Esophagus squamous epithelium (tissue), 5 donors: ENCODE measurements around the gene PHTF2. TPM values are rescaled to one million over a fixed set of nuclear protein-coding genes. Genes with fewer than 3 reads are reported as not detected.

ENCODE experiments used
- DNase-seq: peaks from one replicate; lab custom pipeline; 2025; lab: John Stamatoyannopoulos, UW
- H3K27ac ChIP-seq, 4 donors: fragments of 200-600 bp; sonication (generic); one replicate each; pipeline ENCODE4 v1.5.1; 2016 to 2019; ENCODE audit warnings: mild to moderate bottlenecking in 1 of 4
- H3K27me3 ChIP-seq, 4 donors: fragments of 200-600 bp; sonication (generic); 1 replicate in 3 of 4; 2 replicates in 1 of 4; pipeline versions ENCODE4 v1.5.1 to v1.6.0; 2017 to 2021; ENCODE audit warnings: antibody characterized with exemption in 1 of 4
- H3K36me3 ChIP-seq, 3 donors: fragments of 200-600 bp; sonication (generic); one replicate each; pipeline ENCODE4 v1.5.1; 2016 to 2019
- H3K4me1 ChIP-seq, 3 donors: fragments of 200-600 bp; sonication (generic); one replicate each; pipeline ENCODE4 v1.5.1; 2017 to 2019
- H3K4me3 ChIP-seq, 4 donors: fragments of 200-600 bp; sonication (generic); 1 replicate in 3 of 4; 2 replicates in 1 of 4; pipeline ENCODE4 v1.5.1; 2016 to 2019; ENCODE audit warnings: mild to moderate bottlenecking in 2 of 4, moderate library complexity in 1 of 4
- H3K9me3 ChIP-seq, 3 donors: fragments of 200-600 bp; sonication (generic); one replicate each; pipeline ENCODE4 v1.5.1; 2016 to 2019
- POLR2A ChIP-seq, 4 donors: fragments of 450-650 bp; IDR thresholded peaks; one replicate each; pipeline ENCODE4 v1.6.1; 2017; ENCODE audit warnings: antibody characterized with exemption in 4 of 4, mild to moderate bottlenecking in 4 of 4, moderate library complexity in 3 of 4
- WGBS, 2 donors: methylation state at CpG; one replicate each; pipeline ENCODE4 v1.1.5; 2018; 5-methylcytosine and 5-hydroxymethylcytosine counted together
- intact Hi-C: fragments of 100-400 bp; cut with DNase I; formaldehyde crosslinking; loops from one replicate; pipeline ENCODE4 v1.15.0; 2022
- total RNA-seq, 4 donors: library from RNA; depleted of rRNA; stranded (reverse); fragments of >200 nt; gene quantifications; one replicate each; pipeline ENCODE4 v1.1.0, GENCODE V29; 2016
- TF ChIP-seq, protein P1 (sequence below), 6 experiments: fragments of 450-650 bp in 4 of 6; fragments of 200-600 bp in 2 of 6; sonication (generic) in 2 of 6; IDR thresholded peaks; one replicate each; pipeline ENCODE4 v1.5.1; 2016 to 2019; ENCODE audit warnings: antibody characterized with exemption in 6 of 6, mild to moderate bottlenecking in 4 of 6, moderate library complexity in 4 of 6
- donor health status: DM: yes; HTN: yes; CAD: no.

Gene PHTF2
- total RNA-seq, 4 donors from 2014 or later = 6.5 to 15.4 (median 13.5) TPM

DNA sequence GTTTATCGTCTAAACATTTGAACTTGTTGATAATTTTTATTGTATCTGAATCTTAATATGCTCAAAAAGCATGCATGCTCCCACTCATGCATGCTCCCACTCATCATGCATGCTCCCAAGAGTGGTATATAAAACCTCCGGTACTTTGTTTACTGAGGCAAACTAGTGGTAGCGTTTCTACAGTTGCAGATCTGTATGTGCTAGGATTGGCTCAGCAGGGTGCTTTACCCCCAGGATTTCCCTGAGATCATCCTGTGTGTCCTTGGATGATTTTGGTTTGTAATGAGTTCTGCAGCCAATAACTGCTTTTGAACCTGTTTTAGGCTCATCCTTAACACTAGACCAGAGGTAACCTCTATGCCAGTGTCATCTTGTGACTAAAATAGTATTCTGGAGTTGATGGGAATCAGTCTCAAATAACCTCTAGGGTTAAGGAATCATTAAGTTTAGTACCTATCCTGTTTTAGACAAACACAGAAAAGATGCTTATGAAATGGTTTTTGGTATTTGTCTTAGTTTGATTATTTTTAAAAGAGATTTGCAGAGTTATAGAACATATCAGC is 40.4 kb downstream of the PHTF2 start:
- TF ChIP-seq POLR2A (IDR thresholded peaks at IDR 0.05) = no peak
- TF ChIP-seq, protein P1, sequence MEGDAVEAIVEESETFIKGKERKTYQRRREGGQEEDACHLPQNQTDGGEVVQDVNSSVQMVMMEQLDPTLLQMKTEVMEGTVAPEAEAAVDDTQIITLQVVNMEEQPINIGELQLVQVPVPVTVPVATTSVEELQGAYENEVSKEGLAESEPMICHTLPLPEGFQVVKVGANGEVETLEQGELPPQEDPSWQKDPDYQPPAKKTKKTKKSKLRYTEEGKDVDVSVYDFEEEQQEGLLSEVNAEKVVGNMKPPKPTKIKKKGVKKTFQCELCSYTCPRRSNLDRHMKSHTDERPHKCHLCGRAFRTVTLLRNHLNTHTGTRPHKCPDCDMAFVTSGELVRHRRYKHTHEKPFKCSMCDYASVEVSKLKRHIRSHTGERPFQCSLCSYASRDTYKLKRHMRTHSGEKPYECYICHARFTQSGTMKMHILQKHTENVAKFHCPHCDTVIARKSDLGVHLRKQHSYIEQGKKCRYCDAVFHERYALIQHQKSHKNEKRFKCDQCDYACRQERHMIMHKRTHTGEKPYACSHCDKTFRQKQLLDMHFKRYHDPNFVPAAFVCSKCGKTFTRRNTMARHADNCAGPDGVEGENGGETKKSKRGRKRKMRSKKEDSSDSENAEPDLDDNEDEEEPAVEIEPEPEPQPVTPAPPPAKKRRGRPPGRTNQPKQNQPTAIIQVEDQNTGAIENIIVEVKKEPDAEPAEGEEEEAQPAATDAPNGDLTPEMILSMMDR (IDR thresholded peaks at IDR 0.05) = no peak
- Histone ChIP-seq H3K4me1 (peaks cover 0 to 23% (median 4%) of the 10 kb centered on the region in 3 donors), H3K4me3 (no peak overlapping the region), H3K27ac (no peak overlapping the region), H3K27me3 (no peaks in the 10 kb centered on the region), H3K36me3 (no peaks in the 10 kb centered on the region), H3K9me3 (no peaks in the 10 kb centered on the region)
- intact Hi-C loops = no loop called here
- WGBS, 2 donors = 66 to 93% methylated on average over 3 of the region's 3 CpGs
- DNase-seq = no peak

DNA sequence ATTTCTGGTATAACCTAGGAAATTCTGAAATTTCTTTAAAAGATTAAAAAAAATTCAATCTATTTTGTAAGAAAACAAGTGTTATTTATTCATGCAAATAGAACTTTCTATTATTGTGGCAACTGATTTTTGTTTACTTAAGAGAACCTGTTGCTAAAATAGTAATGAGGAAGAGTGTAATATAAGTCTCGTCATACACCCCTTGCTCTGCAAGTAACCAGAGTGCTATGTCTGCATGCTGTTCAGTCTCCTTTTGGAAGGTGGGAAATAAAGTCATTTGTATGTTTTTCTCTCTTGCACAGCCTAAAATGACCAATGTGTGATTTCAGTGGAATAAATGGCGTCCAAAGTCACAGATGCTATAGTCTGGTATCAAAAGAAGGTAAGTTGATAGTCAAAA is 41.3 kb downstream of the PHTF2 start:
- no peaks in the 10 kb centered on the region for H3K27me3 ChIP-seq
- peaks cover 0 to 3% (median 0%) of the 10 kb centered on the region in 3 donors for H3K36me3 ChIP-seq
- H3K4me3 ChIP-seq = no peak overlapping the region
- TF ChIP-seq POLR2A (IDR thresholded peaks at IDR 0.05) = no peak
- TF ChIP-seq, protein P1 (IDR thresholded peaks at IDR 0.05) = no peak
- no peaks in the 10 kb centered on the region for H3K9me3 ChIP-seq
- H3K4me1 ChIP-seq = peaks cover 0 to 14% (median under 1%) of the 10 kb centered on the region in 3 donors
- intact Hi-C loops = no loop called here
- no peak overlapping the region for H3K27ac ChIP-seq
- WGBS, 2 donors = 77 to 85% methylated on average over 2 of the region's 2 CpGs
- DNase-seq = no peak

DNA sequence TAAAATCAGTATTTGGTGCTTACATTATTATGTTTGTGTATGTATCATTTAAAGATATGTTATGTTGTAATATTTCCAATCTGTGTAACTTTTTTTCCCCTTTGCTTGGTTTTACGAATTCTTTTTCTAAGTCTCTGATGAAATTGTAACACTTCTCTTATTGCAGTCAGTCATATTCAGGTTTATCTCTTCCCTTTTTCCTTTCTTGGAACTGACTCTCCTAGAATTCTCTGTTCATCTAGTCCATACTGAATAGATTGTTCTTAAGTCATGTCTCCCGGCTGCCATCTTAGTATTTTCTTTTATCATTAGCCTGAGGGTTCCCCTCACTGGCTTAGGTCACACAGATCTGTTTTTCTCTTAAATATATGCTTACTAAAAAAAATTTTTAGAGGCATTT is 44.6 kb downstream of the PHTF2 start:
- 82 to 97% methylated on average over 2 of the region's 2 CpGs for WGBS, 2 donors
- Histone ChIP-seq H3K4me1 (no peaks in the 10 kb centered on the region), H3K27me3 (no peaks in the 10 kb centered on the region), H3K9me3 (no peaks in the 10 kb centered on the region), H3K36me3 (peaks cover 0 to 3% (median 0%) of the 10 kb centered on the region in 3 donors), H3K4me3 (no peak overlapping the region), H3K27ac (no peak overlapping the region)
- no peak for DNase-seq
- TF ChIP-seq, protein P1 (IDR thresholded peaks at IDR 0.05) = no peak
- TF ChIP-seq POLR2A (IDR thresholded peaks at IDR 0.05) = no peak
- intact Hi-C loops = no loop called here

DNA sequence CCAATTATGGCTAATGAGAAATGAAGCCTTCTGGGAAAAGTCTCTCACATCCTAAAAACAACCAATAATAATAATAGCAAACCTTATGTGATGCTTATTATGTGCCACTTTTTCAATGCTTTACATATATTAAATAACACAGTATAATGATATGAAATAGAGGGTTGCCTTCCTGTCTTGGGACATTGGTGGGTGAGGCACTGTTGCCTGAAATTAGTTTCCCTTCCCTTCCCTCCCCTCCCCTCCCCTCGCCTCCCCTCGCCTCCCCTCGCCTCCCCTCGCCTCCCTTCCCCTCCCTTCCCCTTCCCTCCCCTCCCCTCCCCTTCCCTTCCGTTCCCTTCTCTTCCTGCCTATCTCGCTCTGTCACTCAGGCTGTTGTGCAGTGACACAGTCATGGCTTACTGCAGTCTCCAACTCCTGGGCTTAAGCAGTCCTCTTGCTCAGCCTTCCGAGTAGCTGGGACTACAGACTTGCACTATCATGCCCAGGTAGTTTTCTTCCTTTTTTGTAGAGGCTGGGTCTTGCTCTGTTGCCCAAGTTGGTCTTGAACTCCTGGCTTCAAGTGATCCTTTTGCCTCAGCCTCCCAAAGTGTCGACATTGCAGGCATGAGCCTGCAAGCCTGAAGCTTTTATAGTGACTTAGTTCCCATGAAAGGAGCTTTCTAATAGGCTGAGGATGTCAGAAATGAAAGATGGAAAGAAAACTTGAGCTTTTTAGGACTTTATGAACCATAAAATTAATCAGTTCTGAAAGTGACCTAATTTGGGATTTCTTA is 47.9 kb downstream of the PHTF2 start:
- Histone ChIP-seq H3K9me3 (no peaks in the 10 kb centered on the region), H3K27ac (no peak overlapping the region), H3K4me1 (no peaks in the 10 kb centered on the region), H3K4me3 (no peak overlapping the region), H3K27me3 (no peaks in the 10 kb centered on the region), H3K36me3 (peaks cover 0 to 3% (median 0%) of the 10 kb centered on the region in 3 donors)
- 86 to 91% methylated on average over 8 of the region's 8 CpGs for WGBS, 2 donors
- intact Hi-C loops = no loop called here
- TF ChIP-seq, protein P1 (IDR thresholded peaks at IDR 0.05) = no peak
- no peak for TF ChIP-seq POLR2A (IDR thresholded peaks at IDR 0.05)
- DNase-seq = no peak

DNA sequence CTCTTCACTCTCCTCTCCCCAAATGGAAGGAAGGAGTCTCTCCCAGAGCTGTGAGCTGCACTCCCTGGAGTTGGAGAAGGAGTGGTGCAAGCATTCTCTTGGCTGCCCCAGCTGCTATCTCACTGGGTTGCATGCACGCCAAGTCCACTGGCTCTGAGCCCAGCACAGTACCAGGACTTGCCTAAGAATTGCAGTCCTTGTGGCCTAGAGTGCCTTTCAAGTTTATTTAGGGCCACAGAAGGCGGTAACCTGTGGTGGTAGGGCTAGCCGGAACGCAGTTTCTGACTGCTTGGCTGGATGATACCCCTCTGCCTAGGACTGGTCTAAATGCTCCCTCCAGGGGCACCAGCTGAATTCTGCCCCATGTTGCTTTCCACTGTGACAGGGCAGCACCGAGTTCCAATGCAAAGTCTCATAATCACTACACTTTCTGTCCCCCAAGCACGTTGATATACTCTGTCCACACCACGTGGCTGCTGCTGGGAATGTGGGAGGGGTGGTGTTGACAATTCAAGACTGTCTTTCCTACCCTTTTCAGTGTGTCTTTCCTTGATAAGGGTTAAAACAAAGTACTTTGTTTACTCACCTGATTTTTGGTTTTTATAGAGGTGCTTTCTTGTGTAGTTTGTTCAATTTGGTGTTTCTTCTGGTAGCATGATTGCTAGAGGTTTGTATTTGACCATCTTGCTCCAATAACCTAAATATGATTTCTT is 57.0 kb downstream of the PHTF2 start:
- WGBS, 2 donors = 89 to 97% methylated on average over 3 of the region's 7 CpGs
- no peak for TF ChIP-seq POLR2A (IDR thresholded peaks at IDR 0.05)
- TF ChIP-seq, protein P1 (IDR thresholded peaks at IDR 0.05) = no peak
- no peak for DNase-seq

More for the DNA sequence above, 57.0 kb downstream of the PHTF2 start:
- H3K9me3 ChIP-seq = no peaks in the 10 kb centered on the region
- H3K27ac ChIP-seq = no peak overlapping the region
- H3K36me3 ChIP-seq = peaks cover 0 to 10% (median 0%) of the 10 kb centered on the region in 3 donors
- no peaks in the 10 kb centered on the region for H3K4me1 ChIP-seq
- intact Hi-C loops = no loop called here
- H3K4me3 ChIP-seq = no peak overlapping the region
- no peaks in the 10 kb centered on the region for H3K27me3 ChIP-seq
